Mesodermal cell (in vitro differentiated cells): ENCODE measurements around the gene SRGAP2C. TPM values are rescaled to one million over a fixed set of nuclear protein-coding genes. Genes with fewer than 3 reads are reported as not detected.
"Not testable (repeated sequence)": the region's sequence is repeated elsewhere in the genome, so short reads cannot be mapped to it uniquely, and the experiment has no call there.

Experiments
- H3K27ac ChIP-seq: 2 replicates; pipeline ENCODE4 v1.7.0; 2013; ENCODE audit warnings: mild to moderate bottlenecking, low read depth, low read length, moderate library complexity; ENCODE audit not compliant: severe bottlenecking
- H3K36me3 ChIP-seq: 2 replicates; pipeline ENCODE4 v1.7.1; 2013; ENCODE audit warnings: mild to moderate bottlenecking, low read length, moderate library complexity; ENCODE audit not compliant: control insufficient read depth, insufficient read depth
- H3K4me1 ChIP-seq: one replicate; pipeline ENCODE4 v1.7.1; 2013; ENCODE audit warnings: mild to moderate bottlenecking, low read length; ENCODE audit not compliant: insufficient read depth, control insufficient read depth, poor library complexity, severe bottlenecking
- H3K4me3 ChIP-seq: 2 replicates; pipeline ENCODE4 v1.7.0; 2013; ENCODE audit warnings: low read length, control low read depth, mild to moderate bottlenecking; ENCODE audit not compliant: insufficient read depth, poor library complexity, severe bottlenecking; ENCODE audit errors: extremely low read depth
- H3K9me3 ChIP-seq: 2 replicates; pipeline ENCODE4 v1.7.1; 2013; ENCODE audit warnings: mild to moderate bottlenecking, low read length, moderate library complexity; ENCODE audit not compliant: control insufficient read depth
- WGBS, 2 experiments: methylation state at CpG; one replicate each; pipeline ENCODE4 v1.1.5; 2013; ENCODE audit warnings: missing lambda C conversion rate in 2 of 2; ENCODE audit not compliant: insufficient coverage in 2 of 2; 5-methylcytosine and 5-hydroxymethylcytosine counted together
- polyA plus RNA-seq, 2 experiments: library from polyadenylated mRNA; stranded (reverse); fragments of 50-300 nt; gene quantifications; one replicate each; pipeline ENCODE4 v1.2.3, GENCODE V29; 2013

Gene SRGAP2C
- 36.6 TPM for polyA plus RNA-seq (2013, experiment 1 of 2)
- 34.2 TPM for polyA plus RNA-seq (2013, experiment 2 of 2)

- H3K27ac ChIP-seq, H3K9me3 ChIP-seq, H3K4me1 ChIP-seq, H3K36me3 ChIP-seq: not testable (repeated sequence)
- H3K4me3 ChIP-seq, result peak within 1 kb of the TSS; percentile 33
- 0% methylated on average over 10 to 12 of the region's 54 CpGs for WGBS, 2 experiments
These were observed at the start of gene SRGAP2C, which contains the start of gene FAM72B for GRCh38 chr1:121184290-121185127. SRGAP2C (plus strand) TSS chr1:121184975; CDS start chr1:121187447, 2,472 bp downstream. FAM72B (minus strand) TSS chr1:121184340; CDS start chr1:121183489, 851 bp downstream.

GRCh38 chr1:121140393-121140792 lies 44.4 kb upstream of the SRGAP2C start:
- not testable (repeated sequence) for H3K4me1 ChIP-seq, H3K4me3 ChIP-seq, H3K27ac ChIP-seq, H3K36me3 ChIP-seq, H3K9me3 ChIP-seq
- WGBS, 2 experiments, result no CpG with 5 or more reads among the region's 6 CpGs

GRCh38 chr1:121148489-121149190 lies 36.1 kb upstream of the SRGAP2C start:
- not testable (repeated sequence) for H3K4me1 ChIP-seq, H3K4me3 ChIP-seq, H3K9me3 ChIP-seq, H3K27ac ChIP-seq, H3K36me3 ChIP-seq
- WGBS, 2 experiments, result no CpG with 5 or more reads among the region's 9 CpGs

GRCh38 chr1:121151294-121151693 lies 33.5 kb upstream of the SRGAP2C start:
- H3K4me3 ChIP-seq, H3K27ac ChIP-seq, H3K4me1 ChIP-seq, H3K9me3 ChIP-seq, H3K36me3 ChIP-seq: not testable (repeated sequence)
- WGBS, 2 experiments, result no CpG with 5 or more reads among the region's 1 CpG

- not testable (repeated sequence) for H3K9me3 ChIP-seq, H3K4me3 ChIP-seq
These were observed 32.0 kb upstream of the SRGAP2C start for GRCh38 chr1:121152788-121153187.

GRCh38 chr1:121154811-121155210 lies 30.0 kb upstream of the SRGAP2C start:
- not testable (repeated sequence) for H3K4me3 ChIP-seq, H3K4me1 ChIP-seq, H3K36me3 ChIP-seq, H3K9me3 ChIP-seq, H3K27ac ChIP-seq
- 100% methylated on average over 1 of the region's 2 CpGs; no CpG with 5 or more reads in 1 of the 2 experiments for WGBS, 2 experiments

More at GRCh38 chr1:121152788-121153187, 32.0 kb upstream of the SRGAP2C start:
- H3K4me1 ChIP-seq, H3K27ac ChIP-seq, H3K36me3 ChIP-seq: not testable (repeated sequence)

GRCh38 chr1:121155671-121156358 lies 29.0 kb upstream of the SRGAP2C start:
- WGBS, 2 experiments, result no CpG with 5 or more reads among the region's 6 CpGs
- H3K9me3 ChIP-seq, H3K4me1 ChIP-seq, H3K36me3 ChIP-seq, H3K27ac ChIP-seq, H3K4me3 ChIP-seq: not testable (repeated sequence)

- H3K4me1 ChIP-seq, H3K27ac ChIP-seq, H3K4me3 ChIP-seq, H3K9me3 ChIP-seq, H3K36me3 ChIP-seq: not testable (repeated sequence)
- WGBS, 2 experiments, result no CpG with 5 or more reads among the region's 4 CpGs
These were observed 27.7 kb upstream of the SRGAP2C start for GRCh38 chr1:121156958-121157603.

- not testable (repeated sequence) for H3K4me3 ChIP-seq, H3K4me1 ChIP-seq, H3K36me3 ChIP-seq, H3K27ac ChIP-seq, H3K9me3 ChIP-seq
- WGBS, 2 experiments, result no CpG with 5 or more reads among the region's 2 CpGs
These were observed 27.2 kb upstream of the SRGAP2C start for GRCh38 chr1:121157609-121158008.

- H3K27ac ChIP-seq, result peak overlapping the region; percentile 72
- H3K4me3 ChIP-seq, H3K36me3 ChIP-seq, H3K9me3 ChIP-seq, H3K4me1 ChIP-seq: not testable (repeated sequence)
- WGBS, 2 experiments, result no CpG with 5 or more reads among the region's 2 CpGs
These were observed 24.7 kb upstream of the SRGAP2C start for GRCh38 chr1:121160118-121160517.
